ENCODE measurements around the gene PRKCA. TPM values are rescaled to one million over a fixed set of nuclear protein-coding genes. Genes with fewer than 3 reads are reported as not detected.
A peak's percentile ranks its signal among the peaks of the same experiment; 100 is the strongest.

Gene PRKCA
- total RNA-seq, 3 donors from 2014 or later (not counting 1 experiment from before 2014, with no cell fraction given) = 19.6 to 29.0 (median 20.4) TPM

- Histone ChIP-seq H3K4me3 (ENCODE audit: low read length) (no peak overlapping the region), H3K4me1 (ENCODE audit: control insufficient read depth, insufficient read depth, low read length) (peaks cover 24% of the 10 kb centered on the region), H3K27me3 (ENCODE audit: control insufficient read depth, insufficient read depth, low read length) (no peaks in the 10 kb centered on the region), H3K27ac (ENCODE audit: low read length) (no peak overlapping the region), H3K9me3 (ENCODE audit: control insufficient read depth, insufficient read depth, low read length) (no peaks in the 10 kb centered on the region), H3K36me3 (ENCODE audit: control insufficient read depth, insufficient read depth, low read length) (no peaks in the 10 kb centered on the region)
- Mint-ChIP-seq H3K9me3 (no peaks in the 10 kb centered on the region), H3K4me1 (peaks cover 32 to 35% of the 10 kb centered on the region in 2 donors), H3K27ac (peak overlapping the region in 1 of 2 donors; percentile 50), H3K27me3 (ENCODE audit: low read depth in 2 of 2) (no peaks in the 10 kb centered on the region), H3K4me3 (no peak overlapping the region), H3K36me3 (no peaks in the 10 kb centered on the region)
- intact Hi-C loops (cut with micrococcal nuclease) = no loop called here
- ATAC-seq = peak in 1 of 3 donors; percentile 21
- no peak for TF ChIP-seq CTCF (IDR thresholded peaks at IDR 0.05)
- 90% methylated on average over 4 of the region's 5 CpGs for WGBS (ENCODE audit: insufficient coverage)
- DNase-seq = no peak
Observed at GRCh38 chr17:66667090-66667489, 364.7 kb downstream of the PRKCA start.

GRCh38 chr17:66667491-66668030 lies 365.1 kb downstream of the PRKCA start:
- no peak overlapping the region for H3K4me3 ChIP-seq (ENCODE audit: low read length)
- ATAC-seq = peak; percentile 31 to 85 (median 69)
- no peak overlapping the region for H3K27ac ChIP-seq (ENCODE audit: low read length)
- peaks cover 21% of the 10 kb centered on the region for H3K4me1 ChIP-seq (ENCODE audit: control insufficient read depth, insufficient read depth, low read length)
- Mint-ChIP-seq H3K27ac (peak overlapping the region in 1 of 2 donors; percentile 50), H3K4me3 (peak overlapping the region; percentile 2), H3K36me3 (no peaks in the 10 kb centered on the region), H3K9me3 (no peaks in the 10 kb centered on the region), H3K27me3 (ENCODE audit: low read depth in 2 of 2) (no peaks in the 10 kb centered on the region), H3K4me1 (peaks cover 27 to 30% of the 10 kb centered on the region in 2 donors)
- no peaks in the 10 kb centered on the region for H3K27me3 ChIP-seq (ENCODE audit: control insufficient read depth, insufficient read depth, low read length)
- TF ChIP-seq CTCF (IDR thresholded peaks at IDR 0.05) = no peak
- no peaks in the 10 kb centered on the region for H3K9me3 ChIP-seq (ENCODE audit: control insufficient read depth, insufficient read depth, low read length)
- WGBS (ENCODE audit: insufficient coverage) = 31% methylated on average over 4 of the region's 4 CpGs
- DNase-seq = peak in 1 of 2 donors; percentile 87
- intact Hi-C loops (cut with micrococcal nuclease) = no loop called here
- no peaks in the 10 kb centered on the region for H3K36me3 ChIP-seq (ENCODE audit: control insufficient read depth, insufficient read depth, low read length)

- Mint-ChIP-seq H3K27ac (no peak overlapping the region), H3K27me3 (ENCODE audit: low read depth in 2 of 2) (no peaks in the 10 kb centered on the region), H3K4me1 (peaks cover 37% of the 10 kb centered on the region in 2 donors), H3K36me3 (no peaks in the 10 kb centered on the region), H3K4me3 (no peak overlapping the region), H3K9me3 (no peaks in the 10 kb centered on the region)
- no peaks in the 10 kb centered on the region for H3K9me3 ChIP-seq (ENCODE audit: control insufficient read depth, insufficient read depth, low read length)
- ATAC-seq (no peak), DNase-seq (no peak)
- peaks cover 40% of the 10 kb centered on the region for H3K4me1 ChIP-seq (ENCODE audit: control insufficient read depth, insufficient read depth, low read length)
- WGBS (ENCODE audit: insufficient coverage) = 85% methylated on average over 2 of the region's 3 CpGs
- intact Hi-C loops (cut with micrococcal nuclease) = loop anchor here (5.0 kb wide), 1 partner anchor 413 kb away; no protein-coding TSS in a partner anchor
- TF ChIP-seq CTCF (IDR thresholded peaks at IDR 0.05) = no peak
- no peak overlapping the region for H3K27ac ChIP-seq (ENCODE audit: low read length)
- no peaks in the 10 kb centered on the region for H3K27me3 ChIP-seq (ENCODE audit: control insufficient read depth, insufficient read depth, low read length)
- H3K4me3 ChIP-seq (ENCODE audit: low read length) = no peak overlapping the region
- no peaks in the 10 kb centered on the region for H3K36me3 ChIP-seq (ENCODE audit: control insufficient read depth, insufficient read depth, low read length)
Observed at GRCh38 chr17:66670206-66670605, 367.8 kb downstream of the PRKCA start.

DNA sequence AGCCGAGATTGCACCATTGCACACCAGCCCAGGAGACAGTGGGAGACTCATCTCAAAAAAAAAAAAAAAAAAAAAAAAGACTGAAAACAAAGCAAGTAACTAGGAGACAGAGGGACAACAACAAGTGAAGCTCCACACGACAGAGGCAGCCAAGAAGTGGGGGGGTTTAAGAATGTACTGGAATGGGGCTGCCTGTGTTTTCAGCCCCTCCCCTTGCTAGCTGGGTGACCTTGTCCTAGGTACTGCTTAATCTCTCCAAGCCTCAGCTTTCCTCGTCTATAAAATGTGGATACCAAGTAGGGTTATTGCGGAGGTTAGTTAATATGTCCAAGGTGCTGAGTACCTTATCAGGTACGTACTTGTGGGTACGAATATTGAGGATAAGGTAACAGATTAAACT lies 368.7 kb downstream of the PRKCA start:
- ATAC-seq (no peak), DNase-seq (peak in 1 of 2 donors; percentile 40)
- no peaks in the 10 kb centered on the region for H3K27me3 ChIP-seq (ENCODE audit: control insufficient read depth, insufficient read depth, low read length)
- no peaks in the 10 kb centered on the region for H3K27me3 Mint-ChIP-seq (ENCODE audit: low read depth in 2 of 2)
- peaks cover 41% of the 10 kb centered on the region for H3K4me1 ChIP-seq (ENCODE audit: control insufficient read depth, insufficient read depth, low read length)
- no peak overlapping the region for H3K27ac Mint-ChIP-seq
- H3K9me3 Mint-ChIP-seq = no peaks in the 10 kb centered on the region
- intact Hi-C loops (cut with micrococcal nuclease) = loop anchor here (5.0 kb wide), 1 partner anchor 414 kb away; no protein-coding TSS in a partner anchor
- no peak for TF ChIP-seq CTCF (IDR thresholded peaks at IDR 0.05)
- no peaks in the 10 kb centered on the region for H3K9me3 ChIP-seq (ENCODE audit: control insufficient read depth, insufficient read depth, low read length)
- H3K4me3 Mint-ChIP-seq = no peak overlapping the region
- H3K4me3 ChIP-seq (ENCODE audit: low read length) = no peak overlapping the region
- WGBS (ENCODE audit: insufficient coverage) = 94% methylated on average over 5 of the region's 6 CpGs
- H3K36me3 ChIP-seq (ENCODE audit: control insufficient read depth, insufficient read depth, low read length) = no peaks in the 10 kb centered on the region
- peaks cover 37% of the 10 kb centered on the region in 2 donors for H3K4me1 Mint-ChIP-seq
- no peak overlapping the region for H3K27ac ChIP-seq (ENCODE audit: low read length)
- H3K36me3 Mint-ChIP-seq = no peaks in the 10 kb centered on the region
